ENCODE data around the gene KRTAP5-8. TPM values are rescaled to one million over a fixed set of nuclear protein-coding genes. Genes with fewer than 3 reads are reported as not detected.
"Not testable (repeated sequence)": the region's sequence is repeated elsewhere in the genome, so short reads cannot be mapped to it uniquely, and the experiment has no call there.

KRTAP5-8 gene
- total RNA-seq, 6 experiments from 2014 or later, result 0.24 TPM; not detected in 5

- DNase-seq (no peak), ATAC-seq (no peak)
- TF ChIP-seq, protein P1, sequence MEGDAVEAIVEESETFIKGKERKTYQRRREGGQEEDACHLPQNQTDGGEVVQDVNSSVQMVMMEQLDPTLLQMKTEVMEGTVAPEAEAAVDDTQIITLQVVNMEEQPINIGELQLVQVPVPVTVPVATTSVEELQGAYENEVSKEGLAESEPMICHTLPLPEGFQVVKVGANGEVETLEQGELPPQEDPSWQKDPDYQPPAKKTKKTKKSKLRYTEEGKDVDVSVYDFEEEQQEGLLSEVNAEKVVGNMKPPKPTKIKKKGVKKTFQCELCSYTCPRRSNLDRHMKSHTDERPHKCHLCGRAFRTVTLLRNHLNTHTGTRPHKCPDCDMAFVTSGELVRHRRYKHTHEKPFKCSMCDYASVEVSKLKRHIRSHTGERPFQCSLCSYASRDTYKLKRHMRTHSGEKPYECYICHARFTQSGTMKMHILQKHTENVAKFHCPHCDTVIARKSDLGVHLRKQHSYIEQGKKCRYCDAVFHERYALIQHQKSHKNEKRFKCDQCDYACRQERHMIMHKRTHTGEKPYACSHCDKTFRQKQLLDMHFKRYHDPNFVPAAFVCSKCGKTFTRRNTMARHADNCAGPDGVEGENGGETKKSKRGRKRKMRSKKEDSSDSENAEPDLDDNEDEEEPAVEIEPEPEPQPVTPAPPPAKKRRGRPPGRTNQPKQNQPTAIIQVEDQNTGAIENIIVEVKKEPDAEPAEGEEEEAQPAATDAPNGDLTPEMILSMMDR (IDR thresholded peaks at IDR 0.05), result no peak
- TF ChIP-seq POLR2A (IDR thresholded peaks at IDR 0.05), result no peak
- Histone ChIP-seq H3K27me3 (no peaks in the 10 kb centered on the region), H3K4me3 (no peak overlapping the region), H3K27ac (no peak overlapping the region), H3K36me3 (no peaks in the 10 kb centered on the region), H3K4me1 (peaks cover 0 to 5% (median 0%) of the 10 kb centered on the region in 4 donors), H3K9me3 (no peaks in the 10 kb centered on the region)
- intact Hi-C loops (cut with DNase I), result no loop called here
- 85% methylated on average over 7 of the region's 7 CpGs for WGBS (ENCODE audit: insufficient coverage, low coverage, low lambda C conversion rate, missing lambda C conversion rate)
Measured at GRCh38 chr11:71577469-71578004, 39.7 kb downstream of the KRTAP5-8 start.

- ATAC-seq; intact Hi-C loops (cut with DNase I); H3K27ac ChIP-seq; H3K36me3 ChIP-seq; DNase-seq; H3K27me3 ChIP-seq; H3K9me3 ChIP-seq; H3K4me1 ChIP-seq; H3K4me3 ChIP-seq: not testable (repeated sequence)
- 47% methylated on average over 4 of the region's 7 CpGs for WGBS (ENCODE audit: insufficient coverage, low coverage, low lambda C conversion rate, missing lambda C conversion rate)
Measured at GRCh38 chr11:71579513-71579912, 41.7 kb downstream of the KRTAP5-8 start.

- H3K4me3 ChIP-seq, result no peak overlapping the region
- ATAC-seq (peak; percentile 95 to 99 (median 97)), DNase-seq (peak in 2 of 3 donors; percentile 58 to 84)
- peaks cover 0 to 5% (median 0%) of the 10 kb centered on the region in 4 donors for H3K4me1 ChIP-seq
- TF ChIP-seq, protein P1 (IDR thresholded peaks at IDR 0.05), result peak; percentile 68 to 87 (median 86)
- no peak for TF ChIP-seq POLR2A (IDR thresholded peaks at IDR 0.05)
- no peaks in the 10 kb centered on the region for H3K27me3 ChIP-seq
- H3K27ac ChIP-seq, result no peak overlapping the region
- no peaks in the 10 kb centered on the region for H3K9me3 ChIP-seq
- WGBS (ENCODE audit: insufficient coverage, low coverage, low lambda C conversion rate, missing lambda C conversion rate), result 3% methylated on average over 8 of the region's 8 CpGs
- intact Hi-C loops (cut with DNase I), result no loop called here
- H3K36me3 ChIP-seq, result no peaks in the 10 kb centered on the region
Measured at GRCh38 chr11:71580057-71581003, 42.5 kb downstream of the KRTAP5-8 start.

DNA sequence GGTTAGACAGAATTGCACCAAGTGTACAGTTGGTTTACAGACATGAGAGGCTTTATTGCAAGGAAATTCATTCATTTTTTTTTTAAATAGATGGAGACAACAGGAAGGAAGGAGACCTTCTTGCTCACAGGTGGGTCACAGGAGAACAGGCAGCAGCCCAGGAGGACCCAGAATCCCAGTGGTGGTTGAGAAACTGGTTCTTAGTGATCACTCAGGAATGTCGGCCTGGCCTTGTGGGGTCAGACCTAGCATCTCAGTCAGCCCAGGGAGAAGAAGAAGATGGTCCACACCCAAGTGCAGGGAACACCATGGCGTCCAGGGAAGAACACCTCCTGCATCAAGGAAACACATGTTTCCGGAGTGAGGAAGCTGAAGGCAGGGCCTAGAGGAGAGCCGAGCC is 44.0 kb downstream of the KRTAP5-8 start:
- TF ChIP-seq POLR2A (IDR thresholded peaks at IDR 0.05), result no peak
- TF ChIP-seq, protein P1 (IDR thresholded peaks at IDR 0.05), result no peak
- no peaks in the 10 kb centered on the region for H3K36me3 ChIP-seq
- ATAC-seq (no peak), DNase-seq (no peak)
- intact Hi-C loops (cut with DNase I), result no loop called here
- H3K4me1 ChIP-seq, result peaks cover 0 to 5% (median 0%) of the 10 kb centered on the region in 4 donors
- 75% methylated on average over 4 of the region's 4 CpGs for WGBS (ENCODE audit: insufficient coverage, low coverage, low lambda C conversion rate, missing lambda C conversion rate)
- H3K9me3 ChIP-seq, result no peaks in the 10 kb centered on the region
- no peak overlapping the region for H3K27ac ChIP-seq
- no peaks in the 10 kb centered on the region for H3K27me3 ChIP-seq
- H3K4me3 ChIP-seq, result no peak overlapping the region

DNA sequence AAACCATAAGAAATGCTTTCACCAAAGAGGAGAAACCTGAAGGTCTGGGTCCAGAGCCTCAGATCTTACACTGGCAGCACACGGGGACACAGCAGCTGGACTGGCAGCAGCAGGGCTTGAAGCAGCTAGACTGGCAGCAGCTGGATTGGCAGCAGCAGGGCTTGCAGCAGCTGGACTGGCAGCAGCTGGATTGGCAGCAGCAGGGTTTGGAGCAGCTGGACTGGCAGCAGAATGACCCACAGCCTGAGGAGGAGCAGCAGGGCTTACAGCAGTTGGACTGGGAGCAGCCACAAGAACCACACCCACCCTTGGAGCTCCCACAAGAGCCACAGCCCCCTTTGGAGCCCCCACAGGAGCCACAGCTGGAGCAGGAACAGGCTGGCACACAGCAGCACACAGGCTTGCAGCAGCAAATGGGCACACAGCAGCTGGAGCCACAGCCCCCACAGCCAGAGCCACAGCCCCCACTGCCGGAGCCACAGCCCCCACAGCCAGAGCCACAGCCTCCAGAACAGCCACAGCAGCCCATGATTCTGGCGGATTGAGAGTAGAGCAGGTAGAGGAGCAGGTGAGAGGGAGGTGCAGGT is 44.6 kb downstream of the KRTAP5-8 start, which contains the start of gene KRTAP5-11:
TSS of gene KRTAP5-11 (minus strand) at position 567 of the 587 bp plus-strand sequence. CDS start at position 529, 38 bp downstream.
- Histone ChIP-seq H3K4me1 (peaks cover 0 to 5% (median 0%) of the 10 kb centered on the region in 4 donors), H3K36me3 (no peaks in the 10 kb centered on the region), H3K27me3 (no peaks in the 10 kb centered on the region), H3K9me3 (no peaks in the 10 kb centered on the region), H3K4me3 (no peak within 1 kb of the TSS), H3K27ac (no peak within 1 kb of the TSS)
- TF ChIP-seq, protein P1 (IDR thresholded peaks at IDR 0.05), result no peak
- TF ChIP-seq POLR2A (IDR thresholded peaks at IDR 0.05), result no peak
- intact Hi-C loops (cut with DNase I), result no loop called here
- WGBS (ENCODE audit: insufficient coverage, low coverage, low lambda C conversion rate, missing lambda C conversion rate), result no CpG with 5 or more reads among the region's 3 CpGs
- no peak for DNase-seq
- no peak for ATAC-seq

GRCh38 chr11:71582969-71583368 is 45.1 kb downstream of the KRTAP5-8 start:
- intact Hi-C loops (cut with DNase I); H3K27me3 ChIP-seq; H3K9me3 ChIP-seq; H3K27ac ChIP-seq; DNase-seq; H3K36me3 ChIP-seq; H3K4me3 ChIP-seq; H3K4me1 ChIP-seq; ATAC-seq: not testable (repeated sequence)
- WGBS (ENCODE audit: insufficient coverage, low coverage, low lambda C conversion rate, missing lambda C conversion rate), result 62% methylated on average over 2 of the region's 2 CpGs

- H3K4me1 ChIP-seq; H3K36me3 ChIP-seq; H3K27ac ChIP-seq; intact Hi-C loops (cut with DNase I); ATAC-seq; H3K4me3 ChIP-seq; DNase-seq; H3K9me3 ChIP-seq; H3K27me3 ChIP-seq: not testable (repeated sequence)
- 58% methylated on average over 5 of the region's 5 CpGs for WGBS (ENCODE audit: insufficient coverage, low coverage, low lambda C conversion rate, missing lambda C conversion rate)
Measured at GRCh38 chr11:71585673-71586072, 47.8 kb downstream of the KRTAP5-8 start.

Measured in right lobe of liver (tissue), 6 donors.